Heart left ventricle (tissue), 13 donors: Measurements from ENCODE around the gene ARID5B.

Experiments
- CTCF ChIP-seq, 12 donors: fragments of 200-600 bp; sonication (generic) in 4 of 12; IDR thresholded peaks; one replicate each; pipeline versions ENCODE4 v1.5.0 to v1.8.0; 2018 to 2022; ENCODE audit warnings: antibody characterized with exemption in 12 of 12, mild to moderate bottlenecking in 5 of 12
- POLR2A ChIP-seq, 2 donors: fragments of 450-650 bp; IDR thresholded peaks; one replicate each; pipeline ENCODE4 v1.6.1; 2017; ENCODE audit warnings: antibody characterized with exemption in 2 of 2, mild to moderate bottlenecking in 2 of 2, moderate library complexity in 2 of 2
- donor health status: ischemic (EF 13 %, LVEDD 7.1; RV severe dilation, severe dysfunction).
- donor health status: DM: no; HTN: yes; CAD: no.
- donor health status: DM: no; HTN: no; CAD: no.
- donor health status: ischemic (EF 25% LVEDD 6.9; RV normal size, moderate dysfunction).
- donor health status: ischemic (EF 25% LVEDD 5.7; RV mildly dilated, moderate dysfunction).
- donor health status: ischemic (EF 35%, LVEDD 5.7; RV mildly dilated, moderate dysfunction).
- donor health status: nonischemic (EF 11% LVEDD 7.7; RV severe dilation, severe dysfunction).
- donor health status: DM: yes; HTN: yes; CAD: no.
- donor health status: PGD.
- donor health status: ischemic (EF 29% LVEDD 5.4; RV normal size, mild dysfunction).
- donor health status: nonischemic (EF 23%, LVEDD 6.1; RV moderate dilation, normal function).

DNA sequence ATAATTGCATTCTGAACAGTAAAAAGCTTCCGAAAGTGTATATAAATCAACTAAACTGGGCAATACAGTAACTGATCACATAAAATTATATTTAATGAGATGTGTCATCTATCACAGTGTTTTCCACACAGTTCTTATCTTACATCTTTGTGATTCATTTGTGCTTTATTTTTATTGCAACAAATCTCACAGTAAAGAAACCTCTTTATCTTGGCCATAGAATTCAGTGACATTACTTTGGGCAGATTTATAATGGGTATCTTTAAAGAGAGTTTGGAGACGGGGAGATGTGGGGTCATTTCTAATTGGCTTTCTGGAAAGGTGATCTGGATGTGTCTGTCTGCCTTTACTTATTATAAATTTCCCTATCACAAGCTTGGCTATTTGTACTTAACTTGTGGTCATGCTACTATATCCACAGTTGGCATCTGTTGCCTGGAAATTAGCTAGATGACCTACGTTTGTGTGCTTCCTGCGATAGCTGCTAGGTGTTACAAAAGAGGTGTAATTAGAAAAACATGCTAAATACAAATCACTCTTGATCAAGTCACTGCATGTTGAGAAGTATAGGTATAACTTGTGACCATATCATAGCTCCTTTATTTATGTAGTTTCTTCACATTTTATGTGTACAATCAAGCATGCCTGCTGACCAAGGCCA lies 123.8 kb downstream of the ARID5B start:
- TF ChIP-seq POLR2A (IDR thresholded peaks at IDR 0.05) (no peak), CTCF (IDR thresholded peaks at IDR 0.05) (no peak)
